SK-N-SH treated with all-trans-retinoic acid at 6 μM for 48 hours (cell line): ENCODE data around the gene NPAS3.

Experiments used
- ARNTL ChIP-seq: fragments of 450-650 bp; formaldehyde crosslinking; IDR thresholded peaks from 2 replicates; pipeline ENCODE4 v1.5.0; 2020; ENCODE audit warnings: low read depth, mild to moderate bottlenecking, moderate library complexity, borderline replicate concordance
- CREB5 ChIP-seq: fragments of 250-450 bp; sonication (Bioruptor Pico); IDR thresholded peaks from 2 replicates; pipeline ENCODE4 v1.5.1; 2020; ENCODE audit warnings: low read depth, mild to moderate bottlenecking, moderate library complexity
- GLIS3 ChIP-seq: fragments of 250-450 bp; sonication (Bioruptor Pico); IDR thresholded peaks from 2 replicates; pipeline ENCODE4 v1.5.0; 2020; ENCODE audit warnings: mild to moderate bottlenecking, moderate library complexity
- RARB ChIP-seq: fragments of 250-450 bp; sonication (Bioruptor Pico); IDR thresholded peaks from 2 replicates; pipeline ENCODE4 v1.8.0; 2021; ENCODE audit warnings: mild to moderate bottlenecking, moderate library complexity
- SNAI2 ChIP-seq: fragments of 250-450 bp; sonication (Bioruptor Pico); IDR thresholded peaks from 2 replicates; pipeline ENCODE4 v1.5.0; 2020; ENCODE audit warnings: mild to moderate bottlenecking, moderate library complexity
- TCF4 ChIP-seq: fragments of 250-450 bp; sonication (Bioruptor Pico); IDR thresholded peaks from 2 replicates; pipeline ENCODE4 v1.8.0; 2021; ENCODE audit warnings: mild to moderate bottlenecking, moderate library complexity, borderline replicate concordance
- ZC3H10 ChIP-seq: fragments of 250-450 bp; sonication (Bioruptor Pico); IDR thresholded peaks from 2 replicates; pipeline ENCODE4 v1.5.1; 2021; ENCODE audit warnings: mild to moderate bottlenecking, moderate library complexity
- ZFP3 ChIP-seq: fragments of 250-450 bp; sonication (Bioruptor Pico); IDR thresholded peaks from 2 replicates; pipeline ENCODE4 v1.5.0; 2020; ENCODE audit warnings: mild to moderate bottlenecking, moderate library complexity
- ZNF565 ChIP-seq: fragments of 450-650 bp; formaldehyde crosslinking; conservative IDR thresholded peaks from 2 replicates; pipeline ENCODE4 v1.5.0; 2020; ENCODE audit warnings: low read depth, mild to moderate bottlenecking, moderate library complexity
- ZNF8 ChIP-seq: fragments of 450-650 bp; formaldehyde crosslinking; IDR thresholded peaks from 2 replicates; pipeline ENCODE4 v1.5.0; 2020; ENCODE audit warnings: mild to moderate bottlenecking, moderate library complexity
- TF ChIP-seq, protein P1 (sequence below): fragments of 250-450 bp; sonication (Bioruptor Pico); IDR thresholded peaks from 2 replicates; pipeline ENCODE4 v1.5.1; 2021; ENCODE audit warnings: mild to moderate bottlenecking, moderate library complexity

GRCh38 chr14:33850826-33851225 is 912.1 kb downstream of the NPAS3 start:
- TF ChIP-seq CREB5 (CRISPR knock-in tag) (no peak), ARNTL (CRISPR knock-in tag) (no peak), ZNF8 (CRISPR knock-in tag) (no peak), GLIS3 (CRISPR knock-in tag) (no peak), ZC3H10 (CRISPR knock-in tag) (no peak), TCF4 (CRISPR knock-in tag) (no peak), SNAI2 (no peak), ZNF565 (CRISPR knock-in tag) (no peak), RARB (CRISPR knock-in tag) (no peak), ZFP3 (no peak)
- TF ChIP-seq, protein P1, sequence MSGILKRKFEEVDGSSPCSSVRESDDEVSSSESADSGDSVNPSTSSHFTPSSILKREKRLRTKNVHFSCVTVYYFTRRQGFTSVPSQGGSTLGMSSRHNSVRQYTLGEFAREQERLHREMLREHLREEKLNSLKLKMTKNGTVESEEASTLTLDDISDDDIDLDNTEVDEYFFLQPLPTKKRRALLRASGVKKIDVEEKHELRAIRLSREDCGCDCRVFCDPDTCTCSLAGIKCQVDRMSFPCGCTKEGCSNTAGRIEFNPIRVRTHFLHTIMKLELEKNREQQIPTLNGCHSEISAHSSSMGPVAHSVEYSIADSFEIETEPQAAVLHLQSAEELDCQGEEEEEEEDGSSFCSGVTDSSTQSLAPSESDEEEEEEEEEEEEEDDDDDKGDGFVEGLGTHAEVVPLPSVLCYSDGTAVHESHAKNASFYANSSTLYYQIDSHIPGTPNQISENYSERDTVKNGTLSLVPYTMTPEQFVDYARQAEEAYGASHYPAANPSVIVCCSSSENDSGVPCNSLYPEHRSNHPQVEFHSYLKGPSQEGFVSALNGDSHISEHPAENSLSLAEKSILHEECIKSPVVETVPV (CRISPR knock-in tag) = no peak
